ENCODE data around the gene OLR1. TPM values are rescaled to one million over a fixed set of nuclear protein-coding genes. Genes with fewer than 3 reads are reported as not detected.

OLR1 gene
- total RNA-seq, 1 experiment from 2014 or later, result not detected

GRCh38 chr12:10142976-10143589 lies 28.8 kb downstream of the OLR1 start:
- Mint-ChIP-seq H3K27me3 (ENCODE audit: unreplicated experiment) (no peaks in the 10 kb centered on the region), H3K4me3 (ENCODE audit: low read depth, unreplicated experiment) (no peak overlapping the region), H3K36me3 (ENCODE audit: insufficient read depth, unreplicated experiment) (no peaks in the 10 kb centered on the region), H3K4me1 (ENCODE audit: low read depth, unreplicated experiment) (no peaks in the 10 kb centered on the region), H3K9me3 (ENCODE audit: low read depth, unreplicated experiment) (no peaks in the 10 kb centered on the region), H3K27ac (ENCODE audit: unreplicated experiment) (no peak overlapping the region)
- BruUV-seq (replicated peaks), result no TSS peak
- no peak for TF ChIP-seq CTCF (IDR thresholded peaks at IDR 0.05; ENCODE audit: unreplicated experiment)
- intact Hi-C loops (cut with micrococcal nuclease; ENCODE audit: unreplicated experiment), result loop anchor here (5.0 kb wide), 1 partner anchor 131 kb away; the partner anchor contains the start of gene CLEC12B
- CTCF ChIA-PET, result interaction anchor here (0.7 to 1.4 kb wide), 2 partner anchors 10 to 416 kb away, joined by 3 to 4 read pairs; no protein-coding TSS in a partner anchor
- DNase-seq, result no peak

DNA sequence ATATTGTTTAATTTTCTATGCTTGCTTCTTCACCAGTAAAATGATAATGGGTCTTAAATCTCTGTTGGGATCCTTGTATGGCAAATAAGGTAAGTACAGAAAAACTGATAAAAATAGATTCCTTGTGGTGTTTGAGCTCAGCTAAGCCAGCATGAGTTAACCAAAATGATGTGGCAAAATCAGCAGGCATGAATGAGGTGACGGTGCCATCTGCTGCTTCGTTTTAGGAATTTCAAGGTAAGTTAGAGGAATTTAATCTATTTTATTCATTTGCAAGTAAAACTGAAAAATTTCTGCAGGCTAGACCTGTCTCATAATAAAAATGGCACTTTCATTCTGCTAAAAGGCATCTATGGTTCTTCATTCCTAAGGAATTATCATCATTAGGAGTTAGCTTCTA lies 31.9 kb downstream of the OLR1 start:
- CTCF ChIA-PET, result interaction anchor here (0.6 to 2.3 kb wide), 6 partner anchors 15 to 392 kb away, joined by 3 to 13 read pairs (median 4); partner anchors contain the start of gene CLEC12B
- peak; percentile 40 for TF ChIP-seq CTCF (IDR thresholded peaks at IDR 0.05; ENCODE audit: unreplicated experiment)
- no peaks in the 10 kb centered on the region for H3K9me3 Mint-ChIP-seq (ENCODE audit: low read depth, unreplicated experiment)
- H3K4me3 Mint-ChIP-seq (ENCODE audit: low read depth, unreplicated experiment), result no peak overlapping the region
- peak; percentile 54 for DNase-seq
- intact Hi-C loops (cut with micrococcal nuclease; ENCODE audit: unreplicated experiment), result loop anchor here (1.0 to 5.0 kb wide), 4 partner anchors 106 to 390 kb away; partner anchors contain the start of gene CLEC12B
- no peaks in the 10 kb centered on the region for H3K4me1 Mint-ChIP-seq (ENCODE audit: low read depth, unreplicated experiment)
- H3K36me3 Mint-ChIP-seq (ENCODE audit: insufficient read depth, unreplicated experiment), result no peaks in the 10 kb centered on the region
- no peak overlapping the region for H3K27ac Mint-ChIP-seq (ENCODE audit: unreplicated experiment)
- H3K27me3 Mint-ChIP-seq (ENCODE audit: unreplicated experiment), result no peaks in the 10 kb centered on the region
- BruUV-seq (replicated peaks), result no TSS peak

GRCh38 chr12:10136637-10137205 lies 35.2 kb downstream of the OLR1 start:
- CTCF ChIA-PET, result no interaction called here
- Mint-ChIP-seq H3K9me3 (ENCODE audit: low read depth, unreplicated experiment) (no peaks in the 10 kb centered on the region), H3K27me3 (ENCODE audit: unreplicated experiment) (no peaks in the 10 kb centered on the region), H3K36me3 (ENCODE audit: insufficient read depth, unreplicated experiment) (no peaks in the 10 kb centered on the region), H3K4me1 (ENCODE audit: low read depth, unreplicated experiment) (no peaks in the 10 kb centered on the region), H3K4me3 (ENCODE audit: low read depth, unreplicated experiment) (no peak overlapping the region), H3K27ac (ENCODE audit: unreplicated experiment) (no peak overlapping the region)
- TF ChIP-seq CTCF (IDR thresholded peaks at IDR 0.05; ENCODE audit: unreplicated experiment), result no peak
- intact Hi-C loops (cut with micrococcal nuclease; ENCODE audit: unreplicated experiment), result no loop called here
- DNase-seq, result no peak
- BruUV-seq (replicated peaks), result no TSS peak

DNA sequence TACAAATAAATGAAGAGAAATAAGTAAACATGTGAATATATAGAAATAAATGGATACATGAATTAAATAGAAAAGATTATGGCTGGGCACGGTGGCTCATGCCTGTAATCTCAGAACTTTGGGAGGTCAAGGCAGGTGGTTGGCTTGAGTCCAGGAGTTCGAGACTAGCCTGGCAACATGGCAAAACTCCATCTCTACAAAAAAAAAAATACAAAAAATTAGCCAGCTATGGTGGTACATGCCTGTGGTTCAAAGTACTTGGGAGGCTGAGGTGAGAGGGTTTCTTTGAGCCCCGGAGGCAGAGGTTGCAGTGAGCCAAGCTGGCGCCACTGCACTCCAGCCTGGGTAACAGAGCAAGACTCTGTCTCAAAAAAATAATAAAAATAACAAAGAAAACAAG lies 36.8 kb downstream of the OLR1 start:
- Mint-ChIP-seq H3K27me3 (ENCODE audit: unreplicated experiment) (no peaks in the 10 kb centered on the region), H3K4me3 (ENCODE audit: low read depth, unreplicated experiment) (no peak overlapping the region), H3K4me1 (ENCODE audit: low read depth, unreplicated experiment) (no peaks in the 10 kb centered on the region), H3K36me3 (ENCODE audit: insufficient read depth, unreplicated experiment) (no peaks in the 10 kb centered on the region), H3K27ac (ENCODE audit: unreplicated experiment) (no peak overlapping the region), H3K9me3 (ENCODE audit: low read depth, unreplicated experiment) (no peaks in the 10 kb centered on the region)
- CTCF ChIA-PET, result interaction anchor here (0.6 kb wide), 1 partner anchor 310 kb away, joined by 3 read pairs; no protein-coding TSS in a partner anchor
- BruUV-seq (replicated peaks), result no TSS peak
- no peak for TF ChIP-seq CTCF (IDR thresholded peaks at IDR 0.05; ENCODE audit: unreplicated experiment)
- DNase-seq, result no peak
- intact Hi-C loops (cut with micrococcal nuclease; ENCODE audit: unreplicated experiment), result no loop called here

All from Calu3 (cell line).